Stimulated activated CD4-positive, alpha-beta T cell treated with anti-CD3 and anti-CD28 coated beads, Interleukin-1b, Interleukin-23, amount 100 ng/mL, for 1 hour (primary cell): ENCODE data around the gene ITGB8.

Experiments used
- DNase-seq, 2 donors: peaks; one replicate each; pipeline ENCODE4 v3.0.0-alpha.2; 2020; ENCODE audit warnings: low read depth in 2 of 2

Gene ITGB8

GRCh38 chr7:20340839-20341238 is 10.1 kb downstream of the ITGB8 start:
- no peak for DNase-seq

- no peak for DNase-seq
Measured at GRCh38 chr7:20343205-20343604, 12.5 kb downstream of the ITGB8 start.

- no peak for DNase-seq
Measured at GRCh38 chr7:20343941-20344340, 13.2 kb downstream of the ITGB8 start.

DNA sequence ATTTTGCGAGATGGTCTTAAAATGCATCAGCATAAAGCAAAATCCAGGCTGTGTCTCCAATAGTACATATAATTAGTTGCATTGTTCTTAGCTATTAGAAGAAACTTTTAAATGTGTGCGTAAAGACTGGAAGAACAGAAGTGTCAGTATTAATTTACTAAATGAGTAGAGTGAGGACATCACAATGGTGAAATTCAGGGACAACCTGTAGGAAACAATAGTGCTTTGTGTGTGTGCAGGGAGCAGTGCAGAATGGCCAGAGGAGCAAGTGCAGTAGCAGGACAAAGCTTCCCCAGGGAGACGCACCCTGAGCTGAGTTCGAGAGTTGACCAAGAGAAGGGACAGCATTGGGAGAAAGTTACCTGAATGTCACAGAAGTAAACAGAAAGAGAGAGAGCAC is 13.7 kb downstream of the ITGB8 start:
- no peak for DNase-seq

DNA sequence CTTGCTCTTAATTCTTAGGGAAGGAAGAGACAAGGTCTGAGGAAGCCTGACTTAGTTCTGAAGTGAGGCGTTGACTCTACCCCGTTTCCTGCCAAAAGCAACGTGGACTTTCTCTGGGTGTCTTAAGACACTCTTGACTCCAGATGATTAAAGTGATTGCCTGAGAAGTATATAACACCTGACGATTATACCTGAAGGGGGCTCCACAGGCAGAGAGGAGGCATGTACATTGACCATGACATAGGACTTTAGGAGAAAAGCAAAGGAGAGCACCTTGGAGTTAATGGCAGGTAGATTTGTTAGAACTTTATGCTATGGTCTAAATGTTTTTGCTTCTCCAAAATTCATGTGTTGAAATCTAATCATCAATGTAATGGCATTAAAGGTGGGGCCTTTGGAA is 15.9 kb downstream of the ITGB8 start:
- DNase-seq, result no peak

DNA sequence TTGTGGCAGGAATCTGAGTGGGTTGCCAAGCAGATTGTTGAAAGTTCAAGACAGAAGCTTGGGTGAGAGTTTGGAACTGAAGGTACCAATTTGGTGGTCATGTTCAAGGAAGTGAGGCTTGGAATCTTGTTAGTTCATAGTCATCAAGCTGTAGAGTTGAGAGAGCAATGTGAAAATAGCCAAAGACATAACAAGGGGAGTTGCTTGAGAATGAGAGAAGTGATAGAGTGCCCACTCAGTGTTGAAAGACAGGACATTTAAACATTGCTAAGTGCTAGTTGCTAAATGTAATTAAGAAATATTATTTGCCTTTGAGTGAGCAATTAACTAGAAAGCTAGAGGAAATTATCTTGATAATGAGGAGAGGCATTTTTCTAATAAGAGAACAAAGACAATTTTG is 17.0 kb downstream of the ITGB8 start:
- no peak for DNase-seq

GRCh38 chr7:20348125-20348807 is 17.6 kb downstream of the ITGB8 start:
- DNase-seq, result no peak

DNA sequence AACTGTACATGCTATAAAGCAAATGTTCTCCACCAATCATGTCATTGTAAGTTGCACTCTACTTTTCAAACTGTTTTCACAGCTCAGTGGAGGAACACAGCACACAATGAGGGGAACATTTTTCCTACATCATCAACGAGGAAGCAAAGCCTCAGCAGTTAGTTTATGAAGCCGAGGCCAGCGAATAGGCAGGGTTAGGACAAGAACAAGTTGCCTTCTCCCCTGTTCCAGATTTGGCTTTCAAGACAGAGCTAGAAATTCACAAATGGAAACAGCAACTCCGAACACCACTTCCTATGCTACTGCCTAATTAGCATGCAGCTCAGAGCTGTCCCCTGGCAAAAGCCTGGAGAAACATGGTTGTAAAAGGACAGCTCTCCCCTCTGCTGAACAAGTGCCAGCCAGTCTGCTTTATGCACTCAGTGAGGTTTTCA is 19.8 kb downstream of the ITGB8 start:
- no peak for DNase-seq

- no peak for DNase-seq
Measured at GRCh38 chr7:20350996-20351692, 20.4 kb downstream of the ITGB8 start.

- no peak for DNase-seq
Measured at GRCh38 chr7:20351901-20352300, 21.2 kb downstream of the ITGB8 start.

- no peak for DNase-seq
Measured at GRCh38 chr7:20352573-20353306, 22.0 kb downstream of the ITGB8 start.

DNA sequence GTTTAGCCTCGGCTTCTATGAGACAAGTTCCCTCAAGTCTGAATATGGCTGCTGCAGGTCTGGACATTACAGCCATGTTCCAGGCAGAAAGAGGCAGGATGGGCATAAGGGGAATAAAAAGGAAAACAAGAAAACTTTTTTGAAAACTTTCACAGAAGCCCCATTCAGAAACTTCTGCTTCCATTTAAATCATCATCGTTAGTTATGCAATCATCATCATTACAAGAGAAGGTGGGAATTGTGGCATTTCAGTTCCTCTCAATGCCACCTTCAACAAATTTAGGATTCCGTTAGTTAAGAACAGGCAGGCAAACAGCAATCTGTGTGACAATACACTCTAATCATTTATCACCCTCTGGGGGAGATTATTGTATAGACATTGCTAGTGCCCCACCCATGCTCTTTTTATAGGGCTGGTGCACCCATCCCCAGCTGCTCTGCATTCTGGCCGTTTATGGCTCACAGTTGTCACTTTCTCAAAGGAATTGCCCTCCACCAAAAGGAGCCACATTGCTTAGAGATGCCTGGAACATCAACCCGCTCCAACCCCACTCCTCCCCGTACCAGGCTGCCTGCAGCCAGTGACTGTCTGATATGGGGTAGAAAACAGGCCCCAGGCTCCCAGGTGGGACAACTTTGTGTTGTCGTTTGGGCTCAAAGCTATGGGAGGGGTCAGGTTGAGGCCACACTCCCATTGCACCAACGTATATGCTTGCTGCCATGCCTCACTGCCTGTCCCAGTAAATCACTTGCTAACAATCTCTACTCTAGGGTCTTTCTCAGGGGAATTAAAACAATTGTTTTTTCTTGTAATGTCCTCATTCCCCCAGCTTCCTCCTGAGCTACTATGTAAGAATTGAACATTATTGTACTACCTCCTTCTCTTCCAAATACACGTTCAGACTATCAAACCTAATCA is 24.2 kb downstream of the ITGB8 start:
- DNase-seq, result no peak

DNA sequence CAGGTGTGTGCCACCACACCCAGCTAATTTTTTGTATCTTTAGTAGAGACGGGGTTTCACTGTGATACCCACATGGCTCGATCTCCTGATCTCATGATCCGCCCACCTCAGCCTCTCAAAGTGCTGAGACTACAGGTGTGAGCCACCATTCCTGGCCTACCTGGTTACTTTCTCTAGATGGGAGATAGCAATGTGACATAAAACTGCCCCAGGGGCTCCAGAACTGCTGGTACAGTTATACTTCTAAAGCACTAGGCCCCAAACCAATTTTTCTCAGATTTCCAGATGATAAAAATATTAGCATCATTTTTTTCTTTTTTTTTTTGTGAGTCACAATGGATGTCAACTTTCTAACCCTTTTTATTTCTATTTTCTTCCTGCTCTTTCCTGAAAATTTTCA is 27.4 kb downstream of the ITGB8 start:
- DNase-seq, result no peak

GRCh38 chr7:20358762-20359282 is 28.1 kb downstream of the ITGB8 start:
- DNase-seq, result no peak

DNA sequence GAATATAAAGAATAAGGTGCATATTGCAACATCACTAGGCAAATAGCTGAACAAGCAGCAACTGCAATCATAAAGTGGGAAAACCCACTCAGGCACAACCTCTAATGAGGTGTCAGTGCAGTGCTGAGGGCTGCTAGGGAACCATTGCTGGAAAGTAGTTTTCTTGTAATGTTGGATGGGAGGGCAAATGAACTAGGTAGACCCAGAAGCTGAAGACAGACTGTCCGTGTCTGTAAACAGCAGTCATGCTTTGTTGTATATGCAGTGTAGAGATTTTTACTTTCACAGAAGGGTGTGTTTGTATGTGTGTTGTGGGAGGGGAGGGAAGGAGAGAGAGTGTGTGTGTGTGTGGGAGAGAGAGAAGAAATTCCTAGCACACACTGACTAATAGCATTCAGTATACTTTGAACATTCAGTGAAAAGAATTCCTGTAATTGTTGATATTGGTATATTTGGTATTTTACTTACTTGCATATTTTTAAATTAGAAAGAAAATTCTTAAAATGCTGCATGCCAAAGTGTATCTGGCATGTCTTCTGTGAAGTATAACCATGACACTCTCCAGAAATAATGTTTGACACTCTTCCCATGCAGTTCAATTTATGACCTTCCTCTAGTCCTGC is 28.8 kb downstream of the ITGB8 start:
- DNase-seq, result no peak

DNA sequence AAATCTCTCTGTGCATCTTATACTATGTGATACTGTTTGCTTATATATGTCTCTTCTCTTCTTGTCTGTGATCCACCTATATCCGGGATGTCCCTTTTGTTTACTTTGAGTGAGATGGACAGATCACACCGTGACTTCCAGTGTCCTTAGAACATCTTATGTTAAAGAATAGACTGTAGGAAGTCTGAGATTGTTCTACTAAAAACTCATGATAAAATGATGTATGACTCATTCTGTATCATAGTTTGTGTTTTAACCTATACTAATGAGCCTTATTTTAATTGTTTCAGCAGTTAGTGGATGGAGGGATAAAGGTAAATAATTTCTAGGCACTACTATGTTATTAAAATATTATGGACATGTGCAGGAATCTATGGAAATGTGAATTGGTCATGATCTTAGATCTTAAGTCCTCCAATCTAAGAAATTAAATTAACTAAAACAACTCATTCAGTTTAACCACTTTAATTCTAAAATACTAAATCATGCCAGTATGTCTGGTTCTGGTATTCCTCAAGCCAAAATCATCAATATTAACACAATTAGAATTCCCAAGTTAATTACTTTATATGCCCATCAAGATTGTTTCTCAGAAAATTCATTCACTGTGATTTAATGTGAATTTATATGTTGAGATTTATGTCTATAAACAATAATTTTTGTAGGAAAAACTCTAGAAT is 32.0 kb downstream of the ITGB8 start:
- no peak for DNase-seq

DNA sequence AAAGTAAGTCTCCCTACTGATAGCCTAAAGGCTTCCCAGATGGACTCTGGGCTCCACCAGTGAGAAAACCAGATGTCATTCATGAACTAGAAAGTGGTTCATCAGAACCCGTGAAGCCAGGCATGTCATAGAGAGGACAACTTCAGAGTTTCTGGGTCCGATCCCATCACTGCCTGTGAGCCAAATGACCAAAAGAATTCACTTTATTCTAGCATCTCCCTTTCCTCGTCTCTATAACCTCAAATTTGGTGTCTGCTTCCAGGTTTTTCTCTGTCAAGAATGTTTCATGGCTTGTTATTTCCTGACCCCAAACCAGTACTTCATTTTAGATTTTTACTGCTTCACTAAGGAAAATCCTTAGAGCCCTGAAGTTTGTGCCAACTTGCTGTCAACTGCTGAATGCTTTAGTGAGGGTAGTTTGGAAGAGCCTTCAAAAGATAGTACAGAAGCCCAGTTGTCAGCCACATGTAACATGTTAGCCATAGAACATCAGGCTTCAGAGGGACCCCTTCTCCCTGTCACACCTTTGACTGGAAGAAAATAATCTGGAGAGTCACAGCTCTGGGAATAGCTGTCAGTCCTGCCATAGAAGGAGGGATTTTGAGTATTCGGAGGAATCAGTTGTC is 34.0 kb downstream of the ITGB8 start:
- DNase-seq, result no peak

- DNase-seq, result no peak
Measured at GRCh38 chr7:20365486-20365885, 34.8 kb downstream of the ITGB8 start.

- DNase-seq, result no peak
Measured at GRCh38 chr7:20374399-20374798, 43.7 kb downstream of the ITGB8 start.

- DNase-seq, result no peak
Measured at GRCh38 chr7:20376796-20377195, 46.1 kb downstream of the ITGB8 start.
